GM23338 (cell line): ENCODE data around the gene CD4. TPM values are rescaled to one million over a fixed set of nuclear protein-coding genes. Genes with fewer than 3 reads are reported as not detected.

Experiments used
- ATAC-seq: fragments of 200-7000 bp; cut with Tn5 transposase; 3 replicates; pipeline ENCODE4 v1.9.1; 2020
- DNase-seq: peaks from one replicate; pipeline ENCODE4 v3.0.0-alpha.2; 2015; ENCODE audit warnings: low spot score
- H2AFZ ChIP-seq: fragments of 200-600 bp; sonication (generic); 2 replicates; pipeline ENCODE4 v1.8.0; 2016; ENCODE audit warnings: antibody characterized with exemption, mild to moderate bottlenecking, moderate library complexity
- H3F3A ChIP-seq: fragments of 200-600 bp; sonication (generic); replicated peaks from 2 replicates; pipeline ENCODE4 v1.8.0; 2017; ENCODE audit warnings: antibody characterized with exemption, mixed run types, low read depth
- H3K27ac ChIP-seq: fragments of 200-600 bp; sonication (generic); 2 replicates; pipeline ENCODE4 v1.6.1; 2016; ENCODE audit warnings: low read depth
- H3K27me3 ChIP-seq: fragments of 200-600 bp; sonication (generic); 2 replicates; pipeline ENCODE4 v1.8.0; 2016; ENCODE audit warnings: mild to moderate bottlenecking, mixed run types, moderate library complexity; ENCODE audit not compliant: insufficient read depth
- H3K36me3 ChIP-seq: fragments of 200-600 bp; sonication (generic); 2 replicates; pipeline ENCODE4 v1.8.0; 2016; ENCODE audit warnings: mild to moderate bottlenecking; ENCODE audit not compliant: insufficient read depth
- H3K4me1 ChIP-seq: fragments of 200-600 bp; sonication (generic); 2 replicates; pipeline ENCODE4 v1.8.0; 2016; ENCODE audit warnings: mild to moderate bottlenecking, moderate library complexity; ENCODE audit not compliant: insufficient read depth
- H3K4me2 ChIP-seq: fragments of 200-600 bp; sonication (generic); 2 replicates; pipeline ENCODE4 v1.7.1; 2017; ENCODE audit warnings: mixed run types
- H3K4me3 ChIP-seq: fragments of 200-600 bp; sonication (generic); 2 replicates; pipeline ENCODE4 v1.6.1; 2016; ENCODE audit warnings: mixed run types
- H3K79me2 ChIP-seq: fragments of 200-600 bp; sonication (generic); replicated peaks from 2 replicates; pipeline ENCODE4 v1.8.0; 2017; ENCODE audit warnings: mild to moderate bottlenecking; ENCODE audit not compliant: insufficient read depth
- H3K9me2 ChIP-seq: fragments of 200-600 bp; sonication (generic); 2 replicates; pipeline ENCODE4 v1.8.0; 2017; ENCODE audit not compliant: insufficient read depth
- H4K20me1 ChIP-seq: fragments of 200-600 bp; sonication (generic); replicated peaks from 2 replicates; pipeline ENCODE4 v1.8.0; 2017; ENCODE audit warnings: mild to moderate bottlenecking; ENCODE audit not compliant: insufficient read depth
- H3K27ac Mint-ChIP-seq: 2 replicates; pipeline ENCODE4 v1.8.0; 2020; ENCODE audit warnings: inconsistent platforms, mild to moderate bottlenecking, moderate library complexity, mixed read lengths
- H3K27me3 Mint-ChIP-seq: 3 replicates; pipeline ENCODE4 v1.8.0; 2022; ENCODE audit warnings: low read depth, mild to moderate bottlenecking, moderate library complexity, mixed read lengths, inconsistent platforms; ENCODE audit not compliant: insufficient read depth, poor library complexity
- H3K36me3 Mint-ChIP-seq: 3 replicates; pipeline ENCODE4 v1.8.0; 2021; ENCODE audit warnings: low read depth, mild to moderate bottlenecking, inconsistent platforms, moderate library complexity, mixed read lengths
- H3K4me1 Mint-ChIP-seq: 3 replicates; pipeline ENCODE4 v1.8.0; 2020; ENCODE audit warnings: mild to moderate bottlenecking, inconsistent platforms, mixed read lengths
- H3K4me3 Mint-ChIP-seq: 3 replicates; pipeline ENCODE4 v1.8.0; 2021; ENCODE audit warnings: moderate library complexity, mild to moderate bottlenecking, inconsistent platforms, mixed read lengths
- H3K9me3 Mint-ChIP-seq: 3 replicates; pipeline ENCODE4 v1.8.0; 2020; ENCODE audit warnings: moderate library complexity, mild to moderate bottlenecking, inconsistent platforms, mixed read lengths
- CTCF ChIP-seq, 2 experiments: fragments of 200-600 bp in 1 of 2; sonication (generic) in 1 of 2; conservative IDR thresholded peaks; 2 replicates each; pipeline versions ENCODE4 v1.5.1 to v1.6.1; 2016 to 2017; ENCODE audit warnings: antibody characterized with exemption in 2 of 2, low read depth in 2 of 2, mild to moderate bottlenecking in 2 of 2, moderate library complexity in 1 of 2
- POLR2AphosphoS5 ChIP-seq: IDR thresholded peaks from 2 replicates; pipeline ENCODE4 v1.6.1; 2016; ENCODE audit warnings: antibody characterized with exemption, low read depth
- ZNF114 ChIP-seq: fragments of 250-450 bp; sonication (Bioruptor Pico); IDR thresholded peaks from 2 replicates; pipeline ENCODE4 v1.5.0; 2020; ENCODE audit warnings: mild to moderate bottlenecking, moderate library complexity
- ZNF462 ChIP-seq: fragments of 250-450 bp; sonication (Bioruptor Pico); IDR thresholded peaks from 2 replicates; pipeline ENCODE4 v1.5.0; 2020; ENCODE audit warnings: mild to moderate bottlenecking, moderate library complexity
- polyA plus RNA-seq: library from polyadenylated mRNA; unstranded; fragments of >200 nt; fragmentation: Nextera tagmentation; extraction: Ambion mirVana; gene quantifications from 2 replicates; pipeline ENCODE4 v1.2.1, GENCODE V29; 2016
- total RNA-seq: library from RNA; depleted of rRNA; stranded (reverse); fragments of >200 nt; shearing (Covaris generic); gene quantifications from 2 replicates; pipeline ENCODE4 v1.2.3, GENCODE V29; 2014

The CD4 gene
- total and polyA plus RNA-seq, 2 experiments from 2014 or later = 1.5 to 2.0 TPM

- Mint-ChIP-seq H3K27me3 (peaks cover 23% of the 10 kb centered on the region), H3K9me3 (no peaks in the 10 kb centered on the region), H3K36me3 (peaks cover 47% of the 10 kb centered on the region), H3K4me1 (peaks cover 38% of the 10 kb centered on the region), H3K4me3 (peak overlapping the region; percentile 96), H3K27ac (peak overlapping the region; percentile 93)
- peaks cover 25% of the 10 kb centered on the region for H3F3A ChIP-seq
- peaks cover 21% of the 10 kb centered on the region for H3K27me3 ChIP-seq
- H3K36me3 ChIP-seq = peaks cover 3% of the 10 kb centered on the region; the same call in 1 of the 2 replicates
- no peak for DNase-seq
- H3K4me1 ChIP-seq = peaks cover 21% of the 10 kb centered on the region
- H3K9me2 ChIP-seq = no peaks in the 10 kb centered on the region
- peak; percentile 36 for ATAC-seq
- H3K4me2 ChIP-seq = peak overlapping the region; percentile 96
- no peaks in the 10 kb centered on the region for H4K20me1 ChIP-seq
- H2AFZ ChIP-seq = peak overlapping the region; percentile 89
- TF ChIP-seq POLR2AphosphoS5 (peak; percentile 33; the same call in 1 of the 2 replicates), ZNF114 (no peak), CTCF (conservative IDR thresholded peaks at IDR 0.05; ENCODE audit: low read depth in 2 of 2) (peak in 1 of 2 experiments; percentile 31; a peak in 1 of 4 replicates), ZNF462 (CRISPR knock-in tag) (no peak)
- H3K27ac ChIP-seq = no peak overlapping the region
- peaks cover 9% of the 10 kb centered on the region for H3K79me2 ChIP-seq
- peak overlapping the region; percentile 98 for H3K4me3 ChIP-seq
Observed at GRCh38 chr12:6829536-6830220, 40.4 kb downstream of the CD4 start.
